Mesodermal cell (in vitro differentiated cells): ENCODE measurements around the gene DDX20.

ENCODE experiments used
- H3K27ac ChIP-seq: 2 replicates; pipeline ENCODE4 v1.7.0; 2013; ENCODE audit warnings: mild to moderate bottlenecking, low read depth, low read length, moderate library complexity; ENCODE audit not compliant: severe bottlenecking
- H3K36me3 ChIP-seq: 2 replicates; pipeline ENCODE4 v1.7.1; 2013; ENCODE audit warnings: mild to moderate bottlenecking, low read length, moderate library complexity; ENCODE audit not compliant: control insufficient read depth, insufficient read depth
- H3K4me1 ChIP-seq: one replicate; pipeline ENCODE4 v1.7.1; 2013; ENCODE audit warnings: mild to moderate bottlenecking, low read length; ENCODE audit not compliant: insufficient read depth, control insufficient read depth, poor library complexity, severe bottlenecking
- H3K4me3 ChIP-seq: 2 replicates; pipeline ENCODE4 v1.7.0; 2013; ENCODE audit warnings: low read length, control low read depth, mild to moderate bottlenecking; ENCODE audit not compliant: insufficient read depth, poor library complexity, severe bottlenecking; ENCODE audit errors: extremely low read depth
- H3K9me3 ChIP-seq: 2 replicates; pipeline ENCODE4 v1.7.1; 2013; ENCODE audit warnings: mild to moderate bottlenecking, low read length, moderate library complexity; ENCODE audit not compliant: control insufficient read depth
- WGBS, 2 experiments: methylation state at CpG; one replicate each; pipeline ENCODE4 v1.1.5; 2013; ENCODE audit warnings: missing lambda C conversion rate in 2 of 2; ENCODE audit not compliant: insufficient coverage in 2 of 2; 5-methylcytosine and 5-hydroxymethylcytosine counted together

The DDX20 gene

DNA sequence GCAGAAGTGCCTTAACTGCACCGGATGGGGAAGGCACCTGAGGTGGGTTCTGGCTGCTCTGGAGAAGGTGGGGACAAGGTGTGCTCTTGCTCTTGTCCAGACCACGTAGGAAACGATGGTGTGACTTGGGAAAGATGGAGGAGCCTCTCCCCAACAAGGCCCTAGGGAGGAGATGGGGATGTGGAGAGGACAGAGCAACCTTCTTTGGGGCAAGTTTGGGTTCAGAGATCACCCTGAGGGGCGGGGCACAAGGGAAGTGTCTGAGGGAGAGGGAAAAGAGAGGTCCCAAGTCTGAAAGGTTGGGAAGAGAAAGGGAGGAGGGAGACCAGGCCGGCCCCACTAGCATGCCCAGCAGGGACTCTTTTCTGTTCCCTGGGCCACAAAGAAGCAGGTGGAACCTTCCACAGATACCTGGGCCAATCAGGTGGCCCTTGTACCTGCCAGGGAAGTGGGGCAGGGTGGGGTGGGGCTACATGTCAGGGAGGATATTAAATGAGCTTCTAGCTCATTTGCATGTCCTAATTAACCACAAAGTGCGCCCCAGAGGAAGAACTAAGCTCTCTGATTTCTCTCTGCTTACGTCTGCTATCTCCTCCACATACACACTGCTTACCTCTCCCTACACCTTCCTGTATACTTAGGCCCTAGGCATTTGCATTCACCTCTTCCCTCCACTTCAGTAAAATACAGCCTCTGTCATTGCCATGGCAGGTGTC lies 32.5 kb upstream of the DDX20 start:
- H3K4me3 ChIP-seq: no peak overlapping the region
- no peaks in the 10 kb centered on the region for H3K4me1 ChIP-seq
- WGBS, 2 experiments: 86 to 92% methylated on average over 4 to 5 of the region's 7 CpGs
- H3K9me3 ChIP-seq: no peaks in the 10 kb centered on the region
- no peak overlapping the region for H3K27ac ChIP-seq
- H3K36me3 ChIP-seq: peaks cover 12% of the 10 kb centered on the region

- Histone ChIP-seq H3K9me3 (no peaks in the 10 kb centered on the region), H3K36me3 (peaks cover 12% of the 10 kb centered on the region), H3K27ac (no peak overlapping the region), H3K4me3 (no peak overlapping the region), H3K4me1 (no peaks in the 10 kb centered on the region)
- WGBS, 2 experiments: 70 to 80% methylated on average over 1 of the region's 1 CpG
Observed at GRCh38 chr1:111723871-111724270, 31.8 kb upstream of the DDX20 start.

- 19 to 43% methylated on average over 2 to 4 of the region's 5 CpGs for WGBS, 2 experiments
- no peak overlapping the region for H3K27ac ChIP-seq
Observed at GRCh38 chr1:111725192-111725591, 30.5 kb upstream of the DDX20 start.

GRCh38 chr1:111727056-111727455 lies 28.6 kb upstream of the DDX20 start:
- Histone ChIP-seq H3K4me1 (peaks cover 8% of the 10 kb centered on the region), H3K4me3 (no peak overlapping the region), H3K27ac (no peak overlapping the region), H3K36me3 (peaks cover 12% of the 10 kb centered on the region), H3K9me3 (no peaks in the 10 kb centered on the region)
- WGBS, 2 experiments: 82 to 87% methylated on average over 13 to 18 of the region's 18 CpGs

More at GRCh38 chr1:111725192-111725591, 30.5 kb upstream of the DDX20 start:
- Histone ChIP-seq H3K9me3 (no peaks in the 10 kb centered on the region), H3K4me1 (peaks cover 4% of the 10 kb centered on the region), H3K4me3 (no peak overlapping the region), H3K36me3 (peaks cover 12% of the 10 kb centered on the region)

DNA sequence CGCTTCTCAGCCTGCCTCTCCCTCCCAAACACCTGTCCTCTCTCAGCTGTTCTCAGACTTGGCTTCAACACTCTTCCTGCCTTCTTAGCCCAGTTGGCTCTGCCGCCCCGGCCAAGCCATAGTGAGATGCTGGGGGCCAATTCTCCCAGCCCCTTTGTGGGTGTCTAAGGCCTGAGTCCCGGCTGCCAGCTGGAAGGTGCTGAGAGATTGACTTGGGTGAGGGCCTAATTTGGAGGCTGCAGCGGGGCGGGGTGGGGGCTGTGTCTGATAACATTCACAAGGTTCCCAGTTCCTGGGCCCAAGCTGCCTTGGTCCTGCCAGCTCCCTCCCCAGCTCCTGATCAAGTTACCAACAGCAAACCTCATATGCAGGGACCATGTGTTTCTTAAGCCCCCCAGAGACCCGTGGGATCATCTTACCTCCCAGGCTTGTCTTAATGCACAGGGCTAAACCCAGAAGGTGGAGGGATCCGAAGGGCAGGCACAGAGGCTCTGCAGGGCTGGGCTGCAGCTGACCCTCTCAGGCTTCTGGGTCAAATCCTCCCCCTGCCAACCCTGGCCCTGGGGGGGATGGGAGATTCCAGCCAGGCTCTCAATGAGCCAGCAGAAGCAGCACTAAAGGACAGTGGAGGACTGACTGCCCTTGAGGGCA lies 26.3 kb upstream of the DDX20 start:
- 75% methylated on average over 5 to 6 of the region's 8 CpGs for WGBS, 2 experiments
- Histone ChIP-seq H3K36me3 (peaks cover 12% of the 10 kb centered on the region), H3K27ac (no peak overlapping the region), H3K9me3 (no peaks in the 10 kb centered on the region), H3K4me1 (peaks cover 18% of the 10 kb centered on the region), H3K4me3 (no peak overlapping the region)

DNA sequence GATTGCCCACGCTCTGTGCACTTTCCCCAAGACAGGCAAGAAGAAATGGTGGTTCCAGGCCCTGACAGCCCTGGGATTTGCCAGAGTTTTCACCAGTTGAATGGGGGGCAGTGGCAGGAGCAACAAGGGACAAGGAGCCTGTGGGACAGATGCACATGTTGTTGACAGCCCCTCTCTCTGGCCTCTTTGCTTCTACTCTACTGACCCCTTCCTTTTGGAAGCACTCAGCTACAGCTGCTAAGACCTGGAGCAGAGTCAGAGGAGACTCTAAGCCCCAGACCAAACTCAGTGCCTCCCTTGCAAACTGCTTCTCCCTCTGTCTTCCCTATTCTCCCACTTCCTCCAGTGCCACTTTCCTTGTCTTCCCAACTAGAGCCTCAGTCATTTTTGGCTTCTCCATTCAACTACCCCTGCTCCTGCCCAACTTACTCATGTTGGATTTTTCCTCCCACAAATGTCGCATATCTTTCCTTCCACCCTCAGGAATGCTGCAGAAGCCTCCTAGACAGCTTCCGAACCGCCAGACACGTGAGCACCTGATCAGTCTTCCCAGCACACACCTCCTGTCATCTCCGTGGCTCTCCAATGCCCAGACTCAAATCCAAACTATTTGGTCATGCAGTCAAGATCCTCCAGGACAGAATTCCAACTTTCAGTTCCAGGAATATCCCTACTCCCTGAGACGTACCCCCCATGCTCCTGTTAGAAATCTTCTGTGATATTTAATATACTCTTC lies 25.6 kb upstream of the DDX20 start:
- Histone ChIP-seq H3K36me3 (peaks cover 14% of the 10 kb centered on the region), H3K4me3 (no peak overlapping the region), H3K4me1 (peaks cover 18% of the 10 kb centered on the region), H3K27ac (no peak overlapping the region), H3K9me3 (no peaks in the 10 kb centered on the region)
- 83 to 88% methylated on average over 6 to 7 of the region's 7 CpGs for WGBS, 2 experiments

- Histone ChIP-seq H3K9me3 (no peaks in the 10 kb centered on the region), H3K4me3 (no peak overlapping the region), H3K27ac (no peak overlapping the region), H3K36me3 (peaks cover 17% of the 10 kb centered on the region), H3K4me1 (peaks cover 21% of the 10 kb centered on the region)
- 100% methylated on average over 1 of the region's 4 CpGs for WGBS, 2 experiments
Observed at GRCh38 chr1:111730706-111731105, 25.0 kb upstream of the DDX20 start.

- Histone ChIP-seq H3K36me3 (peaks cover 10% of the 10 kb centered on the region), H3K9me3 (no peaks in the 10 kb centered on the region), H3K27ac (no peak overlapping the region), H3K4me3 (no peak overlapping the region), H3K4me1 (peaks cover 30% of the 10 kb centered on the region)
- WGBS, 2 experiments: 82 to 100% methylated on average over 4 of the region's 6 CpGs
Observed at GRCh38 chr1:111731956-111732355, 23.7 kb upstream of the DDX20 start.

DNA sequence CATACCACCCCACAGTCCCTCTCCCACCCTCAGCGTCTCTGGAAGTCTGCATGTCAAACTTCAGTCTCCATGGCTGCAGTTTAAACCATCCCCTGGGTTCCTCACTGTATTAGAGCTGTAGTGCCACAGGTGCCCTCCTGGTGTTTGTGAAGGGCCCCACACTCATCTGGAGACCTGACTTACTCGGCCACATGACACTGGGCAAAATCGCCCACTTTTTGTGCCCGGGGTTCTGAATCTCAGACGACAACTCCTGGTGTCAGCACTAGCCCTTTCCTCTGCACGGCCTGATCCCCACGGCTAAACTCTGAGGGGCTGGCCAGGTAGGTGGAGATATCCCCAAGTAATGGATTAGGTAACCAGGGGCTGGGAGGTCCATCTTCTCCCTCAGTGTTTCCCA lies 23.0 kb upstream of the DDX20 start:
- 90 to 95% methylated on average over 7 of the region's 7 CpGs for WGBS, 2 experiments
- Histone ChIP-seq H3K4me3 (no peak overlapping the region), H3K9me3 (no peaks in the 10 kb centered on the region), H3K27ac (peak overlapping the region; percentile 75), H3K4me1 (peaks cover 37% of the 10 kb centered on the region), H3K36me3 (peaks cover 5% of the 10 kb centered on the region)

DNA sequence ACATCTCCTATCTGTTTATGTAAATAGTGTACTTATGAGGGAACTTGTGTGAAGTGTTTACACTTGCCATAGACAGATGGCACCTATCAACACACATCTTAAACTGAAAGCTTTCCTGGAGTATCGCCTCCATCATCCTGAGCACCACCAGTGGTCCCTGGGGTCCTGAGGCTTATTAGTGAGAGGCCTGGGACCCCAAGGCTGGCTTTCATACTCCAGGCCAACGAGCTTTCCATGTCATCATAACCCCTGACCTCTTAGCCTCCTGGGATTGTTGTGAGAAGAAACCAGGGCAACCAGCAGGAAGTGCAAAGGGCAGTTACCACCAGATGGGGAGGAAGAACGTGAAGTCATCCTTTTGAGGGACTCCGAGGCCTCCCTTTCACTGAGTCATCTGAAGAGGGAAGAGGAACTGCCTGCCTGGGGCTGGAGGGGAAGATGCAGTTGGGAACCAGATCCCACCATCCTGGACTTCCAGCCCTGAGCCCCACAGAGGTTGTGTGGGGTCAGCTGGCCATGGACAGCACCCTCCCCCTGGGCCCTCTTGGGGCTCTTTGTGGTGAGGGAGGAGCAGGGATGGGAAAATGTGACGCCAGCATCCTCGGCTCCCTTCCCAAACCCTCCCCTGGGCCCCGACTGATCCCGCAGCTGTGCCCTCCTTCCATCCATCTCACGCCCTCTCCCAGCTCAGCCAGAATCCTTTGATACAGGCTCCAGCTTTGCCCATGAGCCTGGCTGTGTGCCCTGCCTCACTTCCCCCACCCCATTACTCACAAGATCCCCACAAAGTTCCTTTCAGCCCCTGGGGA lies 22.3 kb upstream of the DDX20 start:
- no peak overlapping the region for H3K4me3 ChIP-seq
- H3K36me3 ChIP-seq: peaks cover 5% of the 10 kb centered on the region
- peaks cover 42% of the 10 kb centered on the region for H3K4me1 ChIP-seq
- peak overlapping the region; percentile 75 for H3K27ac ChIP-seq
- WGBS, 2 experiments: 80 to 81% methylated on average over 3 to 6 of the region's 9 CpGs
- no peaks in the 10 kb centered on the region for H3K9me3 ChIP-seq
